HepG2 (cell line): Measurements from ENCODE around the gene WTAP. TPM values are rescaled to one million over a fixed set of nuclear protein-coding genes. Genes with fewer than 3 reads are reported as not detected.
A peak's percentile ranks its signal among the peaks of the same experiment; 100 is the strongest.

Experiments used
- ATAC-seq: fragments of 200-7000 bp; cut with Tn5 transposase; 3 replicates; pipeline ENCODE4 v1.9.1; 2020; ENCODE audit warnings: mild to moderate bottlenecking, moderate library complexity
- Bru-seq: library from RNA; stranded (reverse); fragments of 400-500 nt; gene quantifications from one replicate; lab custom pipeline; 2021; lab: Mats Ljungman, UMichigan
- BruChase-seq, 2 experiments: library from RNA; stranded (reverse); fragments of 400-500 nt; gene quantifications; one replicate each; lab custom pipeline; 2021; lab: Mats Ljungman, UMichigan
- BruUV-seq: library from RNA; stranded (reverse); fragments of 400-500 nt; replicated peaks from 2 replicates; lab custom pipeline; 2021; lab: Mats Ljungman, UMichigan
- CTCF ChIA-PET: fragments of 300-600 bp; formaldehyde crosslinking; extraction: SDS; loops from one replicate; lab custom pipeline; 2021; ENCODE audit warnings: low total read pairs, inconsistent platforms, low intra/inter-chr PET ratio; lab: Yijun Ruan, JAX
- POLR2A ChIA-PET: fragments of 350-600 bp; sonication (Branson Sonifier 250); formaldehyde crosslinking; loops from one replicate; lab custom pipeline; 2020; ENCODE audit warnings: antibody characterized with exemption, inconsistent platforms; lab: Yijun Ruan, JAX
- DNase-seq: peaks from one replicate; pipeline ENCODE4 v3.0.0-alpha.2; 2015; ENCODE audit warnings: low spot score
- FAIRE-seq: peaks from 3 replicates; lab custom pipeline; 2011; peaks lifted over from hg19 to GRCh38; lab: Jason Lieb, UNC
- H2AFZ ChIP-seq: one replicate; pipeline ENCODE4 v1.6.1; 2011; ENCODE audit warnings: low read length, inconsistent platforms
- H3K27ac ChIP-seq: fragments of 300-600 bp; 3 replicates; pipeline ENCODE4 v1.8.0; 2011; ENCODE audit warnings: mixed run types, mild to moderate bottlenecking, mixed read lengths, low read length, inconsistent platforms; ENCODE audit not compliant: insufficient read depth; ENCODE audit errors: extremely low read length
- H3K27me3 ChIP-seq, 2 experiments: fragments of 200-600 bp in 1 of 2; 2 replicates in 1 of 2; 3 replicates in 1 of 2; pipeline versions ENCODE4 v1.6.0 to v1.8.0; 2011; ENCODE audit warnings: low read length in 2 of 2, mild to moderate bottlenecking in 2 of 2, moderate library complexity in 2 of 2, inconsistent platforms in 1 of 2; ENCODE audit not compliant: insufficient read depth in 2 of 2, control insufficient read depth in 1 of 2
- H3K36me3 ChIP-seq, 2 experiments: fragments of 200-600 bp in 1 of 2; replicated peaks in 1 of 2; 2 replicates in 1 of 2; 3 replicates in 1 of 2; pipeline versions ENCODE4 v1.5.1 to v1.8.0; 2011; ENCODE audit warnings: low read length in 2 of 2, inconsistent platforms in 1 of 2; ENCODE audit not compliant: insufficient read depth in 2 of 2, control insufficient read depth in 1 of 2
- H3K4me1 ChIP-seq: 2 replicates; pipeline ENCODE4 v1.5.1; 2012; ENCODE audit warnings: low read length, inconsistent platforms; ENCODE audit not compliant: insufficient read depth
- H3K4me2 ChIP-seq: 2 replicates; pipeline ENCODE4 v1.6.0; 2011; ENCODE audit warnings: low read depth, low read length, inconsistent platforms
- H3K4me3 ChIP-seq, 3 experiments: fragments of 200-600 bp in 1 of 3; sonication (generic), shearing (Covaris generic) in 1 of 3; replicated peaks in 1 of 3; 2 replicates each; pipeline ENCODE4 v1.5.1; 2011 to 2016; ENCODE audit warnings: low read length in 3 of 3, inconsistent platforms in 2 of 3, low read depth in 2 of 3, mild to moderate bottlenecking in 2 of 3, control low read depth in 1 of 3, mixed read lengths in 1 of 3; ENCODE audit not compliant: insufficient read depth in 1 of 3
- H3K79me2 ChIP-seq: one replicate; pipeline ENCODE4 v1.6.1; 2011; ENCODE audit warnings: low read length, inconsistent platforms; ENCODE audit not compliant: insufficient read depth
- H3K9ac ChIP-seq: 2 replicates; pipeline ENCODE4 v1.6.0; 2011; ENCODE audit warnings: mild to moderate bottlenecking, low read depth, low read length, inconsistent platforms; ENCODE audit not compliant: insufficient read depth
- H3K9me3 ChIP-seq: 2 replicates; pipeline ENCODE4 v1.5.1; 2012; ENCODE audit warnings: mild to moderate bottlenecking, low read length
- H4K20me1 ChIP-seq: 2 replicates; pipeline ENCODE4 v1.6.0; 2011; ENCODE audit warnings: inconsistent platforms, mild to moderate bottlenecking, low read length, moderate library complexity; ENCODE audit not compliant: insufficient read depth
- GTF3A ChIP-seq: sonication (generic); formaldehyde crosslinking; conservative IDR thresholded peaks from 2 replicates; pipeline ENCODE4 v1.4.0; 2020; ENCODE audit warnings: mild to moderate bottlenecking, missing genetic modification reagents
- ZNF292 ChIP-seq: sonication (generic); formaldehyde crosslinking; IDR thresholded peaks from 2 replicates; pipeline ENCODE4 v1.8.1; 2022; ENCODE audit warnings: mild to moderate bottlenecking, low read depth, missing genetic modification reagents, borderline replicate concordance
- ZNF549 ChIP-seq: sonication (generic); formaldehyde crosslinking; IDR thresholded peaks from 2 replicates; pipeline ENCODE4 v1.5.0; 2020; ENCODE audit warnings: missing genetic modification reagents
- WGBS: methylation state at CpG from one replicate; pipeline ENCODE4 v1.1.6; 2017; ENCODE audit warnings: low lambda C conversion rate; 5-methylcytosine and 5-hydroxymethylcytosine counted together
- in situ Hi-C: cut with HindIII; loops from 2 replicates; pipeline ENCODE4 v1.10.0; 2017; ENCODE audit warnings: low pct_unique_long_range_greater_than_20kb; ENCODE audit not compliant: extremely low pct_ligation_motif_present
- intact Hi-C: fragments of 100-400 bp; cut with micrococcal nuclease; formaldehyde crosslinking; loops from one replicate; pipeline ENCODE4 v1.10.0; 2022; ENCODE audit not compliant: unreplicated experiment
- long read RNA-seq, 2 experiments: library from RNA in 1 of 2; library from polyadenylated mRNA in 1 of 2; stranded (forward) in 1 of 2; unstranded in 1 of 2; transcript quantifications; one replicate each; pipeline ENCODE4 v2.0.0, GENCODE V29; 2019 to 2022
- polyA minus RNA-seq, 3 experiments: library from RNA; depleted of rRNA, polyadenylated mRNA; stranded (reverse); fragments of >200 nt; gene quantifications; 2 replicates each; pipeline ENCODE4 v1.2.3, GENCODE V29; 2011; ENCODE audit warnings: low replicate concordance in 1 of 3
- polyA plus RNA-seq, 8 experiments: library from polyadenylated mRNA; depleted of rRNA in 3 of 8; stranded (reverse) in 7 of 8; unstranded in 1 of 8; fragments of >200 nt; fragmentation: Illumina TruSeq in 4 of 8; extraction: Trizol in 4 of 8; gene quantifications; 2 replicates each; pipeline versions ENCODE4 v1.2.1 to v1.2.3, GENCODE V29; 2011 to 2016; ENCODE audit warnings: low read depth in 4 of 8, missing spikeins in 1 of 8, mixed read lengths in 1 of 8; ENCODE audit not compliant: insufficient read depth in 1 of 8
- total RNA-seq, 5 experiments: library from RNA; depleted of rRNA; stranded (reverse); fragments of >200 nt; fragmentation: Illumina TruSeq; extraction: Trizol; gene quantifications; 2 replicates each; pipeline ENCODE4 v1.2.3, GENCODE V29; 2016; ENCODE audit warnings: low read depth in 1 of 5
- TF ChIP-seq, protein P1 (sequence below): sonication (generic); formaldehyde crosslinking; IDR thresholded peaks from 2 replicates; pipeline ENCODE4 v1.5.1; 2020; ENCODE audit warnings: mild to moderate bottlenecking, missing genetic modification reagents
- TF ChIP-seq, protein P2 (sequence below): IDR thresholded peaks from 2 replicates; pipeline ENCODE4 v1.6.1; 2018; ENCODE audit warnings: missing genetic modification reagents

WTAP gene
- total RNA-seq (2016; rRNA removed; fragmentation: Illumina TruSeq; extraction: Trizol): 167 and 203 TPM in 2 replicates
- total RNA-seq (2016; cell fraction: cytosol; rRNA removed; fragmentation: Illumina TruSeq; extraction: Trizol; ENCODE audit: low read depth): 67.7 and 76.4 TPM in 2 replicates
- 167 and 194 TPM in 2 replicates for total RNA-seq (2016; cell fraction: insoluble cytoplasmic fraction; rRNA removed; fragmentation: Illumina TruSeq; extraction: Trizol)
- total RNA-seq (2016; cell fraction: membrane; rRNA removed; fragmentation: Illumina TruSeq; extraction: Trizol): 157 and 172 TPM in 2 replicates
- total RNA-seq (2016; cell fraction: nucleus; rRNA removed; fragmentation: Illumina TruSeq; extraction: Trizol): 123 and 137 TPM in 2 replicates
- polyA plus RNA-seq (2011; rRNA removed): 29.4 and 31.6 TPM in 2 replicates
- polyA plus RNA-seq (2011; cell fraction: cytosol; rRNA removed): 14.5 and 23.5 TPM in 2 replicates
- 34.9 and 43.6 TPM in 2 replicates for polyA plus RNA-seq (2011; cell fraction: nucleus; rRNA removed)
- 82.9 and 92.4 TPM in 2 replicates for polyA plus RNA-seq (2012)
- 82.6 and 108 TPM in 2 replicates for polyA plus RNA-seq (2016; cell fraction: cytosol; fragmentation: Illumina TruSeq; extraction: Trizol; ENCODE audit: low read depth)
- polyA plus RNA-seq (2016; cell fraction: insoluble cytoplasmic fraction; fragmentation: Illumina TruSeq; extraction: Trizol; ENCODE audit: low read depth): 194 and 196 TPM in 2 replicates
- 129 and 154 TPM in 2 replicates for polyA plus RNA-seq (2016; cell fraction: membrane; fragmentation: Illumina TruSeq; extraction: Trizol; ENCODE audit: low read depth)
- polyA plus RNA-seq (2016; cell fraction: nucleus; fragmentation: Illumina TruSeq; extraction: Trizol; ENCODE audit: insufficient read depth, low read depth): 169 and 179 TPM in 2 replicates
- polyA minus RNA-seq (2011; rRNA and poly(A)+ RNA removed; ENCODE audit: low replicate concordance): 21.5 and 32.6 TPM in 2 replicates
- 22.7 and 30.4 TPM in 2 replicates for polyA minus RNA-seq (2011; cell fraction: cytosol; rRNA and poly(A)+ RNA removed)
- polyA minus RNA-seq (2011; cell fraction: nucleus; rRNA and poly(A)+ RNA removed): 131 and 155 TPM in 2 replicates
- Bru-seq, nascent RNA: percentile 98 among the genes with signal in this experiment
- percentile 97 among the genes with signal in this experiment for BruChase-seq, experiment 1, labeled RNA remaining after a 6-hour chase
- percentile 98 among the genes with signal in this experiment for BruChase-seq, experiment 2, labeled RNA remaining after a 2-hour chase
- long read RNA-seq, experiment 1, transcript WTAP-201 (6 exons, 1,622 nt): major isoform, 12 of 143 reads
- long read RNA-seq, experiment 1, transcript WTAP-202 (8 exons, 3,656 nt): minor isoform, 10 of 143 reads
- long read RNA-seq, experiment 1, transcript WTAP-205 (7 exons, 1,623 nt): minor isoform, 6 of 143 reads
- long read RNA-seq, experiment 1, partial matches to known transcripts: 108 of 143 reads
- long read RNA-seq, experiment 1, other reads (novel, unspliced or antisense): 1 of 143 reads
- long read RNA-seq, experiment 2, transcript WTAP-206 (8 exons, 2,109 nt): minor isoform, 6 of 125 reads
- long read RNA-seq, experiment 2, transcript WTAP-201 (6 exons, 1,622 nt): major isoform, 15 of 125 reads
- long read RNA-seq, experiment 2, transcript WTAP-207 (7 exons, 1,430 nt): minor isoform, 6 of 125 reads
- long read RNA-seq, experiment 2, partial matches to known transcripts: 85 of 125 reads
- long read RNA-seq, experiment 2, other reads (novel, unspliced or antisense): 7 of 125 reads

DNA sequence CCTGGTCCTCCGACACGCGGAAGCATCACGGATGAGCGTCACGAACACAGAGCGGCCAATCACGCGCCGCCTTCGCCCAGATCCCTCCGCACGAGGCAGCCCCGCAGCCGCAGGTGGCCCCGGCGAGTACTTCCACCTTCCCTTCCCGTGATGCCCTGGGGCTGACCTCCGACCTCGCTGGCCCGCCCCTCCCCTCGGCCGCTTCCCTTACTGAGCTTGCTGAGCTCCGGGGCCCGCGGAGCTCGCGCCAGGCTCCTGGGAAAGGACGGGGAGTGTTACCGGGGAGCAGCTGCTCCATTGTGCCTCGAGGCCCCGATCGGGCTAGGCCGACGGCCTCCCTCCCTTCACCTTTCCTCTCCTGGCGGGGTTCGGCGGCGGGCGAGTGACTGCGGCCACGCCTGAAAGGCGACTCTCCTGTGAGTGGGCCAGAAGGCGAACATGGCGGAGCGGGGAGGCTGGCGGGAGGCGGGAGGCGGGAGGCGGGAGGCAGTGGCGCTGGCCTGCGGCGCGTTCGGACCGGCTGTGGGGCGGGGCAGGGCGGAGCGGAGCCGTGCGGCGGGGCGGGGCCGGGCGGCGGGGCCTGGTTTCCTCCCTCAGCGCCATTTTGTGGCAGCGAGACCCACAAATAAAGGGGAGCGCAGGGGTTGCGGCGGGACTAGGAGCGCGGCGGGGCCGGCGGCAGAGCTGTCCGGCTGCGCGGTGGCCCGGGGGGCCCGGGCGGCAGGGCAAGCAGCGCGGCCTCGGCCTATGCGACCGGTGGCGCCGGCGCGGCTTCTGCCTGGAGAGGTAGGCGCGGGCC, at the start of gene WTAP:
Gene WTAP, plus strand, starts transcription at position 589 of the 799 bp plus-strand sequence. CDS start 8,760 bp downstream, outside the sequence.
- peak; percentile 95 for DNase-seq
- BruUV-seq: no TSS peak
- Histone ChIP-seq H3K27ac (peak within 1 kb of the TSS; percentile 99), H3K4me1 (peaks cover 61% of the 10 kb centered on the region), H3K4me2 (peak within 1 kb of the TSS; percentile 96), H4K20me1 (peaks cover 43% of the 10 kb centered on the region), H3K9me3 (no peaks in the 10 kb centered on the region), H3K4me3 (peak within 1 kb of the TSS; percentile 88 to 99 (median 97)), H3K27me3 (no peaks in the 10 kb centered on the region; a peak in 1 of 5 replicates), H3K79me2 (peaks cover 92% of the 10 kb centered on the region), H3K9ac (peak within 1 kb of the TSS; percentile 99), H2AFZ (no peak within 1 kb of the TSS), H3K36me3 (peaks cover 0 to 4% of the 10 kb centered on the region in 2 experiments; a peak in 3 of 5 replicates)
- CTCF ChIA-PET: no interaction called here
- peak; percentile 89 for ATAC-seq
- intact Hi-C loops: loop anchor here (1.0 to 2.0 kb wide), 3 partner anchors 34 to 62 kb away; partner anchors contain the start of genes ACAT2, SOD2 and TCP1
- POLR2A ChIA-PET: interaction anchor here (0.9 to 13.1 kb wide), 26 partner anchors 9 to 315 kb away, joined by 3 to 175 read pairs (median 5); partner anchors contain the start of genes ACAT2, MRPL18, SOD2 and TCP1
- WGBS: 0% methylated on average over 28 of the region's 93 CpGs
- peak; percentile 12 for FAIRE-seq
- in situ Hi-C loops: loop anchor here (5.0 kb wide), 3 partner anchors 35 to 60 kb away; partner anchors contain the start of genes ACAT2, SOD2 and TCP1
- TF ChIP-seq GTF3A (CRISPR knock-in tag) (no peak), ZNF549 (CRISPR knock-in tag) (no peak), ZNF292 (CRISPR knock-in tag) (peak; percentile 91; the same call in 1 of the 2 replicates)
- TF ChIP-seq, protein P1, sequence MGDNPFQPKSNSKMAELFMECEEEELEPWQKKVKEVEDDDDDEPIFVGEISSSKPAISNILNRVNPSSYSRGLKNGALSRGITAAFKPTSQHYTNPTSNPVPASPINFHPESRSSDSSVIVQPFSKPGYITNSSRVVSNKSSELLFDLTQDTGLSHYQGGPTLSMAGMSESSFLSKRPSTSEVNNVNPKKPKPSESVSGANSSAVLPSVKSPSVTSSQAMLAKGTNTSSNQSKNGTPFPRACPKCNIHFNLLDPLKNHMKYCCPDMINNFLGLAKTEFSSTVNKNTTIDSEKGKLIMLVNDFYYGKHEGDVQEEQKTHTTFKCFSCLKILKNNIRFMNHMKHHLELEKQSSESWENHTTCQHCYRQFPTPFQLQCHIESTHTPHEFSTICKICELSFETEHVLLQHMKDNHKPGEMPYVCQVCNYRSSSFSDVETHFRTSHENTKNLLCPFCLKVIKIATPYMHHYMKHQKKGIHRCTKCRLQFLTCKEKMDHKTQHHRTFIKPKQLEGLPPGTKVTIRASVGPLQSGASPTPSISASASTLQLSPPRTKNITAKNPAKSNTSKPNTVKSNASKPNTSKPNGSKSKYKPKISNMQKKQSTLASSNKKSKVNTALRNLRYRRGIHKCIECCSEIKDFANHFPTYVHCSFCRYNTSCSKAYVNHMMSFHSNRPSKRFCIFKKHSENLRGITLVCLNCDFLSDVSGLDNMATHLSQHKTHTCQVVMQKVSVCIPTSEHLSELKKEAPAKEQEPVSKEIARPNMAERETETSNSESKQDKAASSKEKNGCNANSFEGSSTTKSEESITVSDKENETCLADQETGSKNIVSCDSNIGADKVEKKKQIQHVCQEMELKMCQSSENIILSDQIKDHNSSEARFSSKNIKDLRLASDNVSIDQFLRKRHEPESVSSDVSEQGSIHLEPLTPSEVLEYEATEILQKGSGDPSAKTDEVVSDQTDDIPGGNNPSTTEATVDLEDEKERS: peak; percentile 98
- TF ChIP-seq, protein P2, sequence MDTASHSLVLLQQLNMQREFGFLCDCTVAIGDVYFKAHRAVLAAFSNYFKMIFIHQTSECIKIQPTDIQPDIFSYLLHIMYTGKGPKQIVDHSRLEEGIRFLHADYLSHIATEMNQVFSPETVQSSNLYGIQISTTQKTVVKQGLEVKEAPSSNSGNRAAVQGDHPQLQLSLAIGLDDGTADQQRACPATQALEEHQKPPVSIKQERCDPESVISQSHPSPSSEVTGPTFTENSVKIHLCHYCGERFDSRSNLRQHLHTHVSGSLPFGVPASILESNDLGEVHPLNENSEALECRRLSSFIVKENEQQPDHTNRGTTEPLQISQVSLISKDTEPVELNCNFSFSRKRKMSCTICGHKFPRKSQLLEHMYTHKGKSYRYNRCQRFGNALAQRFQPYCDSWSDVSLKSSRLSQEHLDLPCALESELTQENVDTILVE: peak; percentile 98
